ENCODE results near the gene SPATA16.

Gene SPATA16

DNA sequence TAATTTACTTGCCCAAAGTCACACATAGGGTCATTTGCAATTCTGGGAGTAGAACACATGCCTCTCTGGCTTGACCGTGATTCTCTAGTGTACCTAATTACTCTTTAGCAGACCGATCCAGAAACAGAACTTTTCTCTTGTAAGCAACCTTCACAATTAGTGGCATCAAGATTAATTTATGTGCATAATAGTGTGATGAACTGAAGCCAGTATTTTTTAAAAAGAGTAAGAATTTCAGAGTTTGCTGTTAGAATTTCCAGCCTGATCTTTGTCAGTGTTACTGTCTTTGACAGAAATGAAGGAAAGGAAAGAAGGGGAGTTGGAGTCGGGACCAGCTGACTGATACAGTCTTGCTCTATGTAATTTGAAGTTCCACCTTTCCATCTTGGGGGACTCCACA, 137.1 kb downstream of the SPATA16 start:
- Mint-ChIP-seq H3K4me3 (no peak overlapping the region), H3K9me3 (peaks cover 4% of the 10 kb centered on the region), H3K4me1 (no peaks in the 10 kb centered on the region), H3K27me3 (no peaks in the 10 kb centered on the region), H3K27ac (no peak overlapping the region), H3K36me3 (ENCODE audit: low read depth) (no peaks in the 10 kb centered on the region)
- DNase-seq (no peak), ATAC-seq (no peak)

DNA sequence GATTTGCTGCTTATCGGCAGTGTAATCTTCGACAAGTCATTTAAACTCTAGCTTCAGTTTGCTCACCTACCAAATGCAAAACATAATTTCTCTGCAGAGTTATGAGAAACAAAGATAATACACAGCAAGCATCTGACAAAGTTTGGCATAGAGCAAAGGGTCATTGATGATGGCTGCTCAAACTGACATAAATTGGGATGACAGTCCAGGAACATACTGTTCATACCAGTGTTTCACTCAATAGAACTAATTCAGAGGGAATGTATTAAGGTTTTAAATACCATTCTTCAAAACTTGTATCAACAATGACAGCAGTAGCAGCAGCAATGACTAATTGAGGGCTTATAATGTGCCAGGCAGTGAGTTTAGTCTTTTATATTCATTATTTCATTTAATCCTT, 137.6 kb downstream of the SPATA16 start:
- Mint-ChIP-seq H3K27ac (no peak overlapping the region), H3K4me1 (no peaks in the 10 kb centered on the region), H3K27me3 (no peaks in the 10 kb centered on the region), H3K4me3 (no peak overlapping the region), H3K36me3 (ENCODE audit: low read depth) (no peaks in the 10 kb centered on the region), H3K9me3 (peaks cover 4% of the 10 kb centered on the region)
- no peak for ATAC-seq
- no peak for DNase-seq

DNA sequence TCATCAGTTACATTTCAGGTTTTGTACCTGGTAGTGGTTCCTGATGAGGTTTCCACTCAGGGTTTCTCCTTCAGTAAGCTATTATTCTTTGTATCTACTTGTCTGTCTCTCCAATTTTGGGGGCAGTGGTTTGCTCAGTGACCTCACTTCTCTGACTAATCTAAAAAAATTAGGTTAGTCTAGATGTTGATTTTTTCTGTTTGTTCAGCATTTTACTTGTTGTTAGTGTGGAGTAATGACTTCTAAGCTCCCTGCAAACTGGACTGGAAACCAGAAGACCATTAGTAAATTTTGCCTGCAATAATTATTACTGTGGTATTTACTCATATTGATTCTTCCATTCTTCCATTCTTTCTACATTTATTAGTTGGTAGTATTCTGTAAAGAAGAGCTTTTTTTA, 139.4 kb downstream of the SPATA16 start:
- Mint-ChIP-seq H3K4me1 (no peaks in the 10 kb centered on the region), H3K27ac (no peak overlapping the region), H3K27me3 (no peaks in the 10 kb centered on the region), H3K9me3 (peaks cover 4% of the 10 kb centered on the region), H3K36me3 (ENCODE audit: low read depth) (no peaks in the 10 kb centered on the region), H3K4me3 (no peak overlapping the region)
- ATAC-seq, result no peak
- DNase-seq, result no peak

DNA sequence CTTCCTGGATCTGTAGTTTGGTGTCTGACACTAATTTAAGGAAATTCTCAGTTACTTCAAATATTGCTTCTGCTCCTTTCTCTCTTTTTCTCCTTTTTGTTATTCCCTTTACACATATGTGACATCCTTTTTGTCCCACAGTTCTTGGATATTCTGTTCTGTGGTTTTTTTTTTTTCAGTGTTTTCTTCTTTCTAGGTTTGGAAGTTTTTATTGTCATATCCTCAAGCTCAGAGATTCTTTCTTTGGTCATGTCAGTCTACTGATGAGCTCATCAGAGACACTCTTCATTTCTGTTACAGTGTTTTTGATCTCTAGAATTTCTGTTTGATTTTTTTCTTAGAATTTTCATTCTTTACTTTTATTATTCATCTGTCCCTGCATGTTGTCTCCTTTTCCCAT, 140.5 kb downstream of the SPATA16 start:
- Mint-ChIP-seq H3K4me3 (no peak overlapping the region), H3K36me3 (ENCODE audit: low read depth) (no peaks in the 10 kb centered on the region), H3K4me1 (no peaks in the 10 kb centered on the region), H3K27me3 (no peaks in the 10 kb centered on the region), H3K27ac (no peak overlapping the region), H3K9me3 (peaks cover 4% of the 10 kb centered on the region)
- no peak for ATAC-seq
- DNase-seq, result no peak

DNA sequence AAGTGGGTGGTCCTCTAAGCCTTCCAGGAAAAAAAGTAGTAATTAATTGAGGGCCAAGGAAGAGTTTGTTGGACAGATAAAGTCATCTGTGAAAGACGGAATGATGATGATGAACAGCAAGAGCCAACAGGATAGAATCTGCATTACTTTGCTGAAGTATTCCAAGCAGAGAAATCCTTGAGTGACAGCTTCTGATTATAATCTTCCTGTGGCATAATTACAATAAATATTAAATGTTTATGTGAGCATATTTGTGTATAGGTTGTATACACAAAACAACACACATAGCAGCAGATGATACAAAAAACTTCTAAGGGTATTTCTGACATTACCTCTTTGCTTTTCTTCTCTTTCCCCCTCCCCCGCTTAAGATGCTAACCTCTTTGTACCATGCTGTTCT, 147.6 kb downstream of the SPATA16 start:
- ATAC-seq, result no peak
- no peaks in the 10 kb centered on the region for H3K36me3 Mint-ChIP-seq (ENCODE audit: low read depth)
- no peaks in the 10 kb centered on the region for H3K4me1 Mint-ChIP-seq
- H3K4me3 Mint-ChIP-seq, result no peak overlapping the region
- no peaks in the 10 kb centered on the region for H3K9me3 Mint-ChIP-seq
- H3K27ac Mint-ChIP-seq, result no peak overlapping the region
- no peaks in the 10 kb centered on the region for H3K27me3 Mint-ChIP-seq
- DNase-seq, result no peak

GRCh38 chr3:172991424-172991996, 149.5 kb downstream of the SPATA16 start:
- Mint-ChIP-seq H3K4me1 (no peaks in the 10 kb centered on the region), H3K27ac (no peak overlapping the region), H3K27me3 (no peaks in the 10 kb centered on the region), H3K36me3 (ENCODE audit: low read depth) (no peaks in the 10 kb centered on the region), H3K4me3 (no peak overlapping the region), H3K9me3 (no peaks in the 10 kb centered on the region)
- no peak for ATAC-seq
- DNase-seq, result no peak

GRCh38 chr3:172989373-172989772, 151.7 kb downstream of the SPATA16 start:
- no peaks in the 10 kb centered on the region for H3K4me1 Mint-ChIP-seq

DNA sequence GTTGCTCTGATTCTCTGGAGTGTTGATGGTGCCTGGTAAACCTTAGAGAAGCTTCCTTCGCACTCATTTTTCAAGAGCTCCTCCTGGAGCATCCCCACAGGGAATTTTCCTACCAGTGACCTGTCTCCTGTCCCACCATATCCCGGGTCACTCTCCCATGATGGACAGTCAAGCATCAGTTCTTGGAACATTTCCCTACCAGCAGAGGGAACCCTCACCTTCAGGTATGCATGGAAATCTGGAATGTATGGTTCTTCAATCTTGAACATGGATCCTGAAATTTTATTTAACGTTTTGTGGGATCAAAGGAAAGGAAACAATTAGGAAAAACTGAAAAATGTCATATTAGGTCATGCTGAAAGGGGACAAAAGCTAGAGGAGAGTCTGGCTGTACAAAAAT, 153.8 kb downstream of the SPATA16 start:
- Mint-ChIP-seq H3K27me3 (no peaks in the 10 kb centered on the region), H3K4me3 (no peak overlapping the region), H3K4me1 (no peaks in the 10 kb centered on the region), H3K27ac (no peak overlapping the region), H3K36me3 (ENCODE audit: low read depth) (no peaks in the 10 kb centered on the region), H3K9me3 (no peaks in the 10 kb centered on the region)
- DNase-seq (no peak), ATAC-seq (no peak)

More at GRCh38 chr3:172989373-172989772, 151.7 kb downstream of the SPATA16 start:
- Mint-ChIP-seq H3K36me3 (ENCODE audit: low read depth) (no peaks in the 10 kb centered on the region), H3K4me3 (no peak overlapping the region), H3K27me3 (no peaks in the 10 kb centered on the region), H3K9me3 (no peaks in the 10 kb centered on the region), H3K27ac (no peak overlapping the region)
- ATAC-seq (no peak), DNase-seq (no peak)

GRCh38 chr3:172984914-172985313, 156.1 kb downstream of the SPATA16 start:
- Mint-ChIP-seq H3K27ac (no peak overlapping the region), H3K36me3 (ENCODE audit: low read depth) (no peaks in the 10 kb centered on the region), H3K4me1 (no peaks in the 10 kb centered on the region), H3K4me3 (no peak overlapping the region), H3K9me3 (no peaks in the 10 kb centered on the region), H3K27me3 (no peaks in the 10 kb centered on the region)
- no peak for ATAC-seq
- DNase-seq, result no peak

DNA sequence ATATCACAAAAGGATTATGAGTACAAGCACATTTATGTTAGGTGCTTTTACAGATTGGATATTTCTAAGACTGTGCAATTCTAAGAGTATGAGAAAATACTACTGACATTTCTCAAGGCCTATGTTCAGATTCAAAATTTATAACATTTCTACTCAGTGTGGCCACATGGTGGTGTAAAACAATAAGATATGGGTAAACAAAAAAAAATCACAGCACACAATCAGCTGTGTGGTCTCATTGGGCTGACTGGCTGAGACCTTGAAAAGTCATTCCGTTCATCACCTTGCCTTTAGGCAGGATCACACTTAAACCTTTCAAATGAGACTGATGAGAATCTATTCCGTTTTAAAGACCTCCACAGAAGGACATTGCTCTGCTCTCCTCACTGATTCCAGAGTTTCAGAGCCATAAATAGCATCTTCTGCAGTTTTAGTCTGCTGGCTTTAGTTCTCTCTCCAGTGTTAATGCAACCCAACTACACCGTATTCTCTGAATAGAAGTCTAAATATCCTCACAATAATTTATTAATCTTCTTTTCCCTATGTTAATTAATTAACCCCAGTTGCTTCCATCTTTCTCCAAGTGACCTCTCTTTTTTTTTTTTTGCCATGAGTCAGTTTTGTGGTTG, 158.2 kb downstream of the SPATA16 start:
- H3K4me3 Mint-ChIP-seq, result no peak overlapping the region
- H3K27me3 Mint-ChIP-seq, result no peaks in the 10 kb centered on the region
- no peak for DNase-seq
- H3K9me3 Mint-ChIP-seq, result no peaks in the 10 kb centered on the region
- no peaks in the 10 kb centered on the region for H3K4me1 Mint-ChIP-seq
- ATAC-seq, result no peak
- no peak overlapping the region for H3K27ac Mint-ChIP-seq
- no peaks in the 10 kb centered on the region for H3K36me3 Mint-ChIP-seq (ENCODE audit: low read depth)

- H3K4me3 Mint-ChIP-seq, result no peak overlapping the region
Observed at GRCh38 chr3:172981407-172981983, 159.5 kb downstream of the SPATA16 start.

GRCh38 chr3:172980849-172981248, 160.2 kb downstream of the SPATA16 start:
- Mint-ChIP-seq H3K27me3 (no peaks in the 10 kb centered on the region), H3K36me3 (ENCODE audit: low read depth) (no peaks in the 10 kb centered on the region), H3K4me3 (no peak overlapping the region), H3K9me3 (no peaks in the 10 kb centered on the region), H3K4me1 (no peaks in the 10 kb centered on the region), H3K27ac (no peak overlapping the region)
- DNase-seq (no peak), ATAC-seq (no peak)

More at GRCh38 chr3:172981407-172981983, 159.5 kb downstream of the SPATA16 start:
- Mint-ChIP-seq H3K9me3 (no peaks in the 10 kb centered on the region), H3K27me3 (no peaks in the 10 kb centered on the region), H3K36me3 (ENCODE audit: low read depth) (no peaks in the 10 kb centered on the region), H3K27ac (no peak overlapping the region), H3K4me1 (no peaks in the 10 kb centered on the region)
- no peak for DNase-seq
- ATAC-seq, result no peak

DNA sequence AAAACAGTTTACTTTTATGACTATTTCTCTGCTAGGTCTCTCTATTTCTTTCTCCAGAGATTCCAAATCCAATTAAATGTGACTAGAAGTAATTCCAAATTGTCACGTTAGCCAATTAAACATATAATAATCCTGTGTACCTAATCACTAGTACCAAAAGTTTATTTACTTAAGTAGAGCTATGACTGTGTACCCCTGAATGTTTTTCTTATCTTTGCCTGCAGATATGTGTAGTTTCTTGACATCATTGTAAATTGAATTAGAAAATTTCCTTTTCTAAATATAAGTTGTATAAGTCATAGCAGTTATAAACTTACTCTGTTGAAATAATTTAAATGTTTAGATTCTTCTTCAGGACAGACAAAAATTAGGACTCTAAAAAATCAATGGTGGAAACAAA, 163.3 kb downstream of the SPATA16 start:
- DNase-seq, result no peak
- ATAC-seq, result no peak
- Mint-ChIP-seq H3K27ac (no peak overlapping the region), H3K36me3 (ENCODE audit: low read depth) (no peaks in the 10 kb centered on the region), H3K27me3 (no peaks in the 10 kb centered on the region), H3K9me3 (no peaks in the 10 kb centered on the region), H3K4me1 (no peaks in the 10 kb centered on the region), H3K4me3 (no peak overlapping the region)

DNA sequence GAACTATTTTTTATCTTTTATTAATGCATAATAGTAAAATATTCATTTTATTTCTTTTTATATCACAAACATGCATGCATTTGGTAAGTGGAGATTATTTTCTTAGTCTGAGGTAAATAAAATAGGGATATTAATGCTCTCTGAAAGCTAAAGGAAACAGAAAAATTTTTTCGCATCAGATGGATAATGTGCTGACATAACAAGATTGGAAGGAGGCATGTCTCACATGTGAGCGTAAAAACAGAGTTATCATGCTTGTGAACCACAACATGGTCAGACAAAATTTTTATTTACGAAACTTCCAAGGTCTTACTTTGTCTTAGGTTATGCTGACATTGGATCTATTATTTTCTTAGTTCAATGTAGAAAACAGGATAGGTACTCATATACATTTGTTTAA, 166.1 kb downstream of the SPATA16 start:
- Mint-ChIP-seq H3K4me3 (no peak overlapping the region), H3K36me3 (ENCODE audit: low read depth) (no peaks in the 10 kb centered on the region), H3K9me3 (no peaks in the 10 kb centered on the region), H3K27me3 (no peaks in the 10 kb centered on the region), H3K4me1 (no peaks in the 10 kb centered on the region), H3K27ac (no peak overlapping the region)
- ATAC-seq (no peak), DNase-seq (no peak)

- ATAC-seq, result no peak
- Mint-ChIP-seq H3K4me3 (no peak overlapping the region), H3K4me1 (no peaks in the 10 kb centered on the region), H3K9me3 (no peaks in the 10 kb centered on the region), H3K27ac (no peak overlapping the region), H3K36me3 (ENCODE audit: low read depth) (no peaks in the 10 kb centered on the region), H3K27me3 (no peaks in the 10 kb centered on the region)
- no peak for DNase-seq
Observed at GRCh38 chr3:172973799-172974198, 167.2 kb downstream of the SPATA16 start.
